Tibial nerve (tissue), 4 donors: ENCODE data around the gene GJA4. TPM values are rescaled to one million over a fixed set of nuclear protein-coding genes. Genes with fewer than 3 reads are reported as not detected.
A peak's percentile ranks its signal among the peaks of the same experiment; 100 is the strongest.

Source experiments
- DNase-seq, 2 donors: peaks; one replicate each; pipeline ENCODE4 v3.0.0-alpha.2; 2019; ENCODE audit warnings: low spot score in 2 of 2
- H3K27ac ChIP-seq, 4 donors: fragments of 200-600 bp; sonication (generic) in 3 of 4; one replicate each; pipeline ENCODE4 v1.5.1; 2017 to 2019; ENCODE audit warnings: mild to moderate bottlenecking in 1 of 4
- H3K27me3 ChIP-seq, 2 donors: fragments of 200-600 bp; sonication (generic) in 1 of 2; one replicate each; pipeline versions ENCODE4 v1.5.1 to v1.6.0; 2017 to 2019
- H3K36me3 ChIP-seq, 3 donors: fragments of 200-600 bp; sonication (generic); one replicate each; pipeline ENCODE4 v1.5.1; 2018 to 2019
- H3K4me1 ChIP-seq, 4 donors: fragments of 200-600 bp; sonication (generic) in 3 of 4; one replicate each; pipeline ENCODE4 v1.5.1; 2017 to 2019
- H3K4me3 ChIP-seq, 4 donors: fragments of 200-600 bp; sonication (generic) in 3 of 4; one replicate each; pipeline ENCODE4 v1.5.1; 2017 to 2019; ENCODE audit warnings: mild to moderate bottlenecking in 1 of 4, moderate library complexity in 1 of 4
- H3K9me3 ChIP-seq, 4 donors: fragments of 200-600 bp; sonication (generic) in 3 of 4; one replicate each; pipeline ENCODE4 v1.5.1; 2017 to 2019
- CTCF ChIP-seq, 5 experiments: fragments of 200-600 bp in 3 of 5; fragments of 450-650 bp in 2 of 5; sonication (generic) in 3 of 5; IDR thresholded peaks; one replicate each; pipeline ENCODE4 v1.5.1; 2016 to 2019; ENCODE audit warnings: antibody characterized with exemption in 5 of 5, mild to moderate bottlenecking in 3 of 5, moderate library complexity in 2 of 5
- EP300 ChIP-seq, 2 donors: sonication (generic); formaldehyde crosslinking; IDR thresholded peaks; one replicate each; pipeline ENCODE4 v1.6.1; 2017; ENCODE audit warnings: antibody characterized with exemption in 2 of 2, mild to moderate bottlenecking in 1 of 2
- POLR2A ChIP-seq, 2 donors: fragments of 450-650 bp; IDR thresholded peaks; one replicate each; pipeline ENCODE4 v1.6.1; 2017; ENCODE audit warnings: antibody characterized with exemption in 2 of 2, mild to moderate bottlenecking in 2 of 2, moderate library complexity in 2 of 2
- WGBS, 2 donors: methylation state at CpG; one replicate each; pipeline ENCODE4 v1.1.5; 2018; 5-methylcytosine and 5-hydroxymethylcytosine counted together
- total RNA-seq, 4 donors: library from RNA; depleted of rRNA; stranded (reverse); fragments of >200 nt; gene quantifications; one replicate each; pipeline ENCODE4 v1.1.0, GENCODE V29; 2016

GJA4 gene
- total RNA-seq, 4 donors from 2014 or later: 20.3 to 65.1 (median 37.2) TPM

DNA sequence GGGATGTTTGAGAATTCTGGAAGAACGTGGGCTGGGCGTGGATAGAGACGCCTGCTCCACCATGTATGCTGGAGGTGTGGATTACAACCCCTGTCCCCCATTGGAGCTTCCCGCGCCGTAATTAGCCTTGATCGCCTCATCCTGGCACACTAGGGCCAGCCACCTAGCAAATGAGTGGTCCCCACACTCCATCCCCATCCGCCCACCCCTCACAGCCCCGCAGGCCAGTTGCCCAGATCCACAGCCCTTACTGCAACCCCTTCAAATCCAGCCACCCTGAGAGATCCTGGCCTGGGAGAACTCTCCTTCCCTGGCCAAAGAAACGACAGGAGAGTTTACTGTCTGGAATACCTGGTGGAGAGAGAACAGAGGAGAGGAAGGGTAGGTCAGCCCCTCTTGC lies 375 bp upstream of the GJA4 start:
- TF ChIP-seq EP300 (IDR thresholded peaks at IDR 0.05) (no peak), CTCF (IDR thresholded peaks at IDR 0.05) (no peak), POLR2A (IDR thresholded peaks at IDR 0.05) (no peak)
- Histone ChIP-seq H3K4me3 (peak overlapping the region in 1 of 4 donors; percentile 48), H3K4me1 (peaks cover 0 to 16% (median 0%) of the 10 kb centered on the region in 4 donors), H3K9me3 (peaks cover 0 to 3% (median 0%) of the 10 kb centered on the region in 4 donors), H3K36me3 (peaks cover 0 to 36% (median 0%) of the 10 kb centered on the region in 3 donors), H3K27me3 (peaks cover 0 to 10% of the 10 kb centered on the region in 2 donors), H3K27ac (peak overlapping the region in 2 of 4 donors; percentile 26 to 72)
- 44 to 64% methylated on average over 10 of the region's 10 CpGs for WGBS, 2 donors
- no peak for DNase-seq

GRCh38 chr1:34794001-34794789 lies 1.4 kb downstream of the GJA4 start:
- no peak for DNase-seq

GRCh38 chr1:34794790-34795180 lies 2.0 kb downstream of the GJA4 start:
- Histone ChIP-seq H3K36me3 (peaks cover 0 to 47% (median 0%) of the 10 kb centered on the region in 3 donors), H3K9me3 (no peaks in the 10 kb centered on the region), H3K4me3 (peak overlapping the region in 2 of 4 donors; percentile 5 to 48), H3K27me3 (peaks cover 0 to 10% of the 10 kb centered on the region in 2 donors), H3K27ac (peak overlapping the region in 1 of 4 donors; percentile 51), H3K4me1 (peaks cover 0 to 16% (median 0%) of the 10 kb centered on the region in 4 donors)
- no peak for DNase-seq
- TF ChIP-seq CTCF (IDR thresholded peaks at IDR 0.05) (no peak), POLR2A (IDR thresholded peaks at IDR 0.05) (no peak), EP300 (IDR thresholded peaks at IDR 0.05) (no peak)
- WGBS, 2 donors: 74 to 91% methylated on average over 12 of the region's 12 CpGs

More at GRCh38 chr1:34794001-34794789, 1.4 kb downstream of the GJA4 start:
- Histone ChIP-seq H3K4me1 (peaks cover 0 to 16% (median 0%) of the 10 kb centered on the region in 4 donors), H3K9me3 (no peaks in the 10 kb centered on the region), H3K36me3 (peaks cover 0 to 47% (median 0%) of the 10 kb centered on the region in 3 donors), H3K27ac (peak overlapping the region in 2 of 4 donors; percentile 67 to 72), H3K27me3 (peaks cover 0 to 10% of the 10 kb centered on the region in 2 donors), H3K4me3 (peak overlapping the region in 2 of 4 donors; percentile 29 to 48)
- 86 to 89% methylated on average over 34 to 40 of the region's 40 CpGs for WGBS, 2 donors
- TF ChIP-seq CTCF (IDR thresholded peaks at IDR 0.05) (no peak), POLR2A (IDR thresholded peaks at IDR 0.05) (no peak), EP300 (IDR thresholded peaks at IDR 0.05) (no peak)

GRCh38 chr1:34795916-34796315 lies 3.1 kb downstream of the GJA4 start:
- peaks cover 0 to 47% (median 0%) of the 10 kb centered on the region in 3 donors for H3K36me3 ChIP-seq
- 78 to 79% methylated on average over 6 of the region's 6 CpGs for WGBS, 2 donors
- H3K27ac ChIP-seq: peak overlapping the region in 1 of 4 donors; percentile 62
- no peak for TF ChIP-seq CTCF (IDR thresholded peaks at IDR 0.05)
- TF ChIP-seq POLR2A (IDR thresholded peaks at IDR 0.05): no peak
- peaks cover 0 to 10% of the 10 kb centered on the region in 2 donors for H3K27me3 ChIP-seq
- H3K9me3 ChIP-seq: no peaks in the 10 kb centered on the region
- peaks cover 0 to 16% (median 0%) of the 10 kb centered on the region in 4 donors for H3K4me1 ChIP-seq
- DNase-seq: no peak
- H3K4me3 ChIP-seq: peak overlapping the region in 2 of 4 donors; percentile 7 to 48

- Histone ChIP-seq H3K27me3 (peaks cover 0 to 10% of the 10 kb centered on the region in 2 donors), H3K36me3 (peaks cover 0 to 47% (median 0%) of the 10 kb centered on the region in 3 donors), H3K4me3 (peak overlapping the region in 1 of 4 donors; percentile 48), H3K27ac (peak overlapping the region in 1 of 4 donors; percentile 62), H3K4me1 (peaks cover 0 to 12% (median 0%) of the 10 kb centered on the region in 4 donors), H3K9me3 (no peaks in the 10 kb centered on the region)
- DNase-seq: no peak
- WGBS, 2 donors: 61 to 77% methylated on average over 6 of the region's 6 CpGs
- TF ChIP-seq EP300 (IDR thresholded peaks at IDR 0.05): no peak
- TF ChIP-seq CTCF (IDR thresholded peaks at IDR 0.05): no peak
- TF ChIP-seq POLR2A (IDR thresholded peaks at IDR 0.05): no peak
Measured at GRCh38 chr1:34796990-34797389, 4.2 kb downstream of the GJA4 start.
